HG03558 (cell line): ENCODE data around the gene TP53RK.

ENCODE experiments used
- ATAC-seq: cut with Tn5 transposase; IDR thresholded peaks from one replicate; pipeline ENCODE4 v1.9.1; 2021; ENCODE audit warnings: moderate number of reproducible peaks; ENCODE audit not compliant: unreplicated experiment; ENCODE audit errors: extremely low read depth

Gene TP53RK

DNA sequence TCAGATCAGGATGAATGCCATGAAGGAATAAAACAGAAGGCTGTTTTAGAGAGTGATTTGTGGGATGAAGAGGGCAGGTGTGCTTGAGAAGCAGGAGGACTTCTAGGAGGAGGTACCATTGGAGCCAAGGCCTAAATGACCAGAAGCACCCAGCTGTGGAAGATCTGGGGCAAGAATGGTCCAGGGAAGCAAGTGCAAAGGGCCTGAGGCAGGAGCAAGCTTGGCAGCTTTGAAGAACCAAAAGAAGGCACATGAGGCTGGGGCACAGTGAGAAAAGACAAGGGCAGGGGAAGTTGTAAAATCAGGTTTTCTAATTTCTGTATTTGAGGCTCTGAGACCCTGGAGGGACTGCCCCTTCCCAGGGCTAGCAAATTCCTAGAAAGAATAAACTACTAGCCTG, 47.8 kb downstream of the TP53RK start:
- ATAC-seq = no peak

GRCh38 chr20:46640536-46641311, 48.5 kb downstream of the TP53RK start:
- ATAC-seq = no peak

GRCh38 chr20:46640044-46640443, 49.2 kb downstream of the TP53RK start:
- no peak for ATAC-seq

GRCh38 chr20:46639587-46639986, 49.7 kb downstream of the TP53RK start:
- ATAC-seq = no peak

DNA sequence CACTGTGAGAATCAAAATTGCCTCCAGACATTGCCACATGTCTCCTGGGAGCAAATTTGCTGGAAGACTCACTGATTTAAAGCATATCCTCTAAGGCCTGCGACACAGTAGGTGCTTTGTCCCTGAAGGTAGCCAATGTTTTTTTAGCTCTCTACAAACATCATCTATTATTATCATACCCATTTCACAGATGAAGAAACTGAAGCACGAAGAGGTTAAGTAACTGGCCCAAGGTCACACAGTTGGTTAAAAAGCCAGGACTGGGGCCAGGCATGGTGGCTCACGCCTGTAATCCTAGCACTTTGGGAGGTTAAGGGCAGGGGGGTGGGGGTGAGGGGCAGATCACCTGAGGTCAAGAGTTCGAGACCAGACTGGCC, 50.4 kb downstream of the TP53RK start:
- ATAC-seq = no peak

GRCh38 chr20:46638134-46638897, 50.9 kb downstream of the TP53RK start:
- no peak for ATAC-seq

- ATAC-seq = no peak
Observed at GRCh38 chr20:46637427-46638133, 51.7 kb downstream of the TP53RK start.

- ATAC-seq = no peak
Observed at GRCh38 chr20:46637020-46637419, 52.2 kb downstream of the TP53RK start.

DNA sequence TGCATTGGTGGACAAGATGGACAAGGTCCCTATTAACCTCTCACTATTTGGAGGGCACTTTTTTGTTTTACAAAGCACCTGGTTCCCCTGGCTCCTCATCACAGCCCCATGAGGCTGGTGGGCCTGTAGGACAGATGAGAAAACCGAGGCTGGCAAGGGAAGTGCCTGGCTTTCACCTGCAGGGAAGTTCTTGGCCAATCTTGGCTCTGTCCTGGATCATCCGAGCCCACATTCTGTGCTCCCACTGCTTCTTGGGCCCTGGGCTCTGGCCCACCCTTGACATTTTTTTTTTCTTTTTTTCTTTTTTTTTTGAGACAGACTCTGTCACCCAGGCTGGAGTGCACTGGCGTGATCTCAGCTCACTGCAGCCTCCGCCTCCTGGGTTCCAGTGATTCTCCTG, 52.7 kb downstream of the TP53RK start:
- no peak for ATAC-seq

GRCh38 chr20:46635514-46636136, 53.6 kb downstream of the TP53RK start:
- no peak for ATAC-seq

GRCh38 chr20:46634528-46634927, 54.7 kb downstream of the TP53RK start:
- ATAC-seq = no peak
